Measurements from ENCODE around the gene CFAP221. TPM values are rescaled to one million over a fixed set of nuclear protein-coding genes. Genes with fewer than 3 reads are reported as not detected.
A peak's percentile ranks its signal among the peaks of the same experiment; 100 is the strongest.

Gene CFAP221
- total RNA-seq, 2 experiments from 2014 or later, result not detected

- ChIA-PET CTCF (ENCODE audit: unreplicated experiment) (no interaction called here), POLR2A (interaction anchor here (0.8 kb wide), 1 partner anchor 24 kb away, joined by 3 read pairs; the partner anchor contains the start of gene TMEM177)
- BruUV-seq (replicated peaks), result no TSS peak
- Histone ChIP-seq H3K4me3 (ENCODE audit: low read depth, low read length, poor library complexity, severe bottlenecking) (no peak overlapping the region), H2AFZ (ENCODE audit: low read length) (no peak overlapping the region), H4K20me1 (ENCODE audit: insufficient read depth, low read length) (no peaks in the 10 kb centered on the region), H3K27ac (ENCODE audit: low read depth, low read length, poor library complexity, severe bottlenecking) (no peak overlapping the region), H3K9me3 (ENCODE audit: low read length) (no peaks in the 10 kb centered on the region), H3K4me1 (ENCODE audit: insufficient read depth, low read length, poor library complexity, severe bottlenecking) (peaks cover 20% of the 10 kb centered on the region), H3K9me2 (ENCODE audit: insufficient read depth, low read length) (no peaks in the 10 kb centered on the region), H3K36me3 (ENCODE audit: insufficient read depth, low read length) (no peaks in the 10 kb centered on the region), H3K79me2 (ENCODE audit: insufficient read depth, low read depth, low read length) (no peaks in the 10 kb centered on the region), H3K4me2 (ENCODE audit: low read length) (no peak overlapping the region)
- intact Hi-C loops (cut with micrococcal nuclease; ENCODE audit: unreplicated experiment), result loop anchor here (2.0 to 5.0 kb wide), 2 partner anchors 56 to 610 kb away; partner anchors contain the start of gene PTPN4
- no peak for DNase-seq (ENCODE audit: low spot score)
- no peak for TF ChIP-seq CTCF (conservative IDR thresholded peaks at IDR 0.05; ENCODE audit: low read length)
- TF ChIP-seq EZH2phosphoT487 (IDR thresholded peaks at IDR 0.05; ENCODE audit: borderline replicate concordance, low read depth, low read length), result no peak
Observed at GRCh38 chr2:119702203-119702917, 158.1 kb downstream of the CFAP221 start.

- H3K4me2 ChIP-seq (ENCODE audit: low read length), result no peak overlapping the region
- TF ChIP-seq CTCF (conservative IDR thresholded peaks at IDR 0.05; ENCODE audit: low read length), result peak; percentile 97
- no peak for TF ChIP-seq EZH2phosphoT487 (IDR thresholded peaks at IDR 0.05; ENCODE audit: borderline replicate concordance, low read depth, low read length)
- H3K4me3 ChIP-seq (ENCODE audit: low read depth, low read length, poor library complexity, severe bottlenecking), result no peak overlapping the region
- no peak overlapping the region for H2AFZ ChIP-seq (ENCODE audit: low read length)
- no peaks in the 10 kb centered on the region for H3K9me3 ChIP-seq (ENCODE audit: low read length)
- no TSS peak for BruUV-seq (replicated peaks)
- ChIA-PET POLR2A (interaction anchor here (1.0 kb wide), 1 partner anchor 591 kb away, joined by 3 read pairs; no protein-coding TSS in a partner anchor), CTCF (ENCODE audit: unreplicated experiment) (interaction anchor here (0.7 kb wide), 2 partner anchors 121 to 475 kb away, joined by 3 read pairs; no protein-coding TSS in a partner anchor)
- H4K20me1 ChIP-seq (ENCODE audit: insufficient read depth, low read length), result no peaks in the 10 kb centered on the region
- H3K4me1 ChIP-seq (ENCODE audit: insufficient read depth, low read length, poor library complexity, severe bottlenecking), result peaks cover 14% of the 10 kb centered on the region
- H3K79me2 ChIP-seq (ENCODE audit: insufficient read depth, low read depth, low read length), result no peaks in the 10 kb centered on the region
- no peaks in the 10 kb centered on the region for H3K36me3 ChIP-seq (ENCODE audit: insufficient read depth, low read length)
- H3K27ac ChIP-seq (ENCODE audit: low read depth, low read length, poor library complexity, severe bottlenecking), result no peak overlapping the region
- intact Hi-C loops (cut with micrococcal nuclease; ENCODE audit: unreplicated experiment), result loop anchor here (1.0 to 5.0 kb wide), 4 partner anchors 56 to 609 kb away; partner anchors contain the start of gene PTPN4
- no peaks in the 10 kb centered on the region for H3K9me2 ChIP-seq (ENCODE audit: insufficient read depth, low read length)
- peak; percentile 75 for DNase-seq (ENCODE audit: low spot score)
Observed at GRCh38 chr2:119702918-119703401, 158.7 kb downstream of the CFAP221 start.
